Caco-2 (cell line): Measurements from ENCODE around the gene FBXO5. TPM values are rescaled to one million over a fixed set of nuclear protein-coding genes. Genes with fewer than 3 reads are reported as not detected.
"Not testable (repeated sequence)": the region's sequence is repeated elsewhere in the genome, so short reads cannot be mapped to it uniquely, and the experiment has no call there.

Experiments
- BruUV-seq: library from RNA; stranded (reverse); fragments of 400-500 nt; replicated peaks from 2 replicates; lab custom pipeline; 2021; lab: Mats Ljungman, UMichigan
- CTCF ChIA-PET: fragments of 300-600 bp; sonication (Branson Sonifier 250); formaldehyde crosslinking; loops from one replicate; lab custom pipeline; 2022; ENCODE audit warnings: antibody characterized with exemption; lab: Charles Lee
- POLR2A ChIA-PET: fragments of 300-600 bp; sonication (Branson Sonifier 250); formaldehyde crosslinking; loops from one replicate; lab custom pipeline; 2022; ENCODE audit warnings: antibody characterized with exemption; lab: Charles Lee
- DNase-seq, 2 experiments: peaks; one replicate each; pipeline versions ENCODE4 v3.0.0 to v3.0.0-alpha.2; 2020 to 2022
- H3K27me3 ChIP-seq: replicated peaks from 2 replicates; pipeline ENCODE4 v1.6.0; 2011; ENCODE audit warnings: low read length; ENCODE audit not compliant: control insufficient read depth, insufficient read depth
- H3K36me3 ChIP-seq: 2 replicates; pipeline ENCODE4 v1.5.1; 2011; ENCODE audit warnings: low read length; ENCODE audit not compliant: control insufficient read depth, insufficient read depth
- H3K4me1 ChIP-seq: fragments of 250-450 bp; sonication (Bioruptor Pico); 2 replicates; pipeline ENCODE4 v1.5.1; 2020; ENCODE audit warnings: mild to moderate bottlenecking
- H3K4me3 ChIP-seq: 2 replicates; pipeline ENCODE4 v1.5.1; 2011; ENCODE audit warnings: low read depth, mild to moderate bottlenecking, control low read depth, low read length
- H3K9me3 ChIP-seq: fragments of 250-450 bp; sonication (Bioruptor Pico); 2 replicates; pipeline ENCODE4 v1.5.1; 2020; ENCODE audit warnings: mild to moderate bottlenecking, moderate library complexity
- H3K27ac Mint-ChIP-seq: one replicate; pipeline ENCODE4 v1.8.0; 2022; ENCODE audit warnings: mixed read lengths; ENCODE audit not compliant: unreplicated experiment
- H3K27me3 Mint-ChIP-seq: one replicate; pipeline ENCODE4 v1.8.0; 2022; ENCODE audit warnings: mixed read lengths; ENCODE audit not compliant: insufficient read depth, unreplicated experiment
- H3K36me3 Mint-ChIP-seq: one replicate; pipeline ENCODE4 v1.8.0; 2022; ENCODE audit warnings: mild to moderate bottlenecking, mixed read lengths; ENCODE audit not compliant: insufficient read depth, unreplicated experiment
- H3K4me1 Mint-ChIP-seq: one replicate; pipeline ENCODE4 v1.8.0; 2022; ENCODE audit warnings: low read depth, mixed read lengths; ENCODE audit not compliant: unreplicated experiment
- H3K4me3 Mint-ChIP-seq: one replicate; pipeline ENCODE4 v1.8.0; 2022; ENCODE audit warnings: mild to moderate bottlenecking, moderate library complexity, mixed read lengths; ENCODE audit not compliant: unreplicated experiment
- H3K9me3 Mint-ChIP-seq: one replicate; pipeline ENCODE4 v1.8.0; 2022; ENCODE audit warnings: mixed read lengths; ENCODE audit not compliant: unreplicated experiment
- intact Hi-C: fragments of 100-400 bp; cut with micrococcal nuclease; formaldehyde crosslinking; loops from one replicate; pipeline ENCODE4 v1.10.0; 2022; ENCODE audit not compliant: unreplicated experiment
- total RNA-seq: library from RNA; stranded (reverse); gene quantifications from 2 replicates; pipeline ENCODE4 v1.2.3, GENCODE V29; 2022
- TF ChIP-seq, protein P1 (sequence below), 2 experiments: fragments of 200-600 bp in 1 of 2; IDR thresholded peaks; 1 replicate in 1 of 2; 2 replicates in 1 of 2; pipeline versions ENCODE4 v1.5.1 to v1.8.0; 2011 to 2022; ENCODE audit warnings: antibody characterized with exemption in 1 of 2, control low read depth in 1 of 2, inconsistent platforms in 1 of 2, low read depth in 1 of 2, low read length in 1 of 2, mild to moderate bottlenecking in 1 of 2, moderate library complexity in 1 of 2; ENCODE audit not compliant: insufficient read depth in 1 of 2, severe bottlenecking in 1 of 2, unreplicated experiment in 1 of 2

The FBXO5 gene
- total RNA-seq, 1 experiment from 2014 or later, result 35.5 TPM

DNA sequence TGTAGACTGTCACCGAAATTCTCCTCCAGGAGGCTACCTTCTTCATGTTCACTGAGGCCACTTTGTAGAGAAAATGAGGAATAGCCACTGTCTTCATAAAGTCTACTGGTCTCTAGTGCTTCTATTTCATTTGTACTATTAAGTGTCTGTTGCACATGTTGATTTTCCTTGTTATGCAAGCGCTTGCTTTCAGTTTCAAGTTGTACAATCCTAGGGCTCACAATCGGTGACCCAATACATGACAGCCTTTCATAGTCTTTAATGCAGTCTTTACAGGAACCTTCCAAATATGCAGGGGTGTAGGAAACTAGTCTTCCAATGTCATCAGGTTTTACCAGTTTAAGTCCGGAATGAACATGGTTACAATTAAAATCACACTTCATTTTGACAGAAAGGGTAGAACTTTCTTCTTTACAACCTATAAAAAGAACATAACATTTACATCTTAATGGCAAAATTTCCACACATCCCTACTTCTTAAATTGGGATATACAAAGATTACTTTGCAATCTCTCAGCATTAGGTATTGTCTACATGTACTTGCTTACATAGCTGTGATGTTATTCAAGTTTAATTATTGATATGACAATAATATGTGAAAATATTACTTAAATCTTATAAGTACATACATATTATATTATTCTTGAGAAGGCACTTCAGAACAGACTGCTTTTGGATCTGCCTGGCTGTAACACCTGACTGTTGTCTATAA is 7.5 kb downstream of the FBXO5 start:
- no peaks in the 10 kb centered on the region; the same call in 1 of the 2 replicates for H3K4me1 ChIP-seq
- H3K36me3 Mint-ChIP-seq, result peaks cover 87% of the 10 kb centered on the region

DNA sequence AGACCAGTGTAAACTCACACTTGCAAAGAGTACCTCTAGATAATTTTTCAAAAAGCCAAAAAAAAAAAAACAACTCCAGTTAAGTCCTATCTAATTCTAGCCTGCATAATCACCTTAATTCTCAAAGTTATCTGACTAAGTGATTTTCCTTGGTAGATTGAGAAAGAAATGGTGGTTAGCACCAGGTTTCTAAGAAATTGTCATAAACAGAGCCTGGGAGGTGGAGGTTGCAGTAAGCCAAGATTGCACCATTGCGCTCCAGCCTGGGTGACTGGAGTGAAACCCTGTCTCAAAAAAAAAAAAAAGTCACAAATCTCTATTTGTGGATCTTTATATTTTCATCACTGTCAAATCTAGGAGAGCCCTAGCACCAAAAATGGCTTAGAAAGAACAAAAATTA is 8.9 kb downstream of the FBXO5 start:
- Histone ChIP-seq H3K27me3 (no peaks in the 10 kb centered on the region), H3K4me3 (no peak overlapping the region), H3K9me3 (no peaks in the 10 kb centered on the region), H3K36me3 (peaks cover 3% of the 10 kb centered on the region; the same call in 1 of the 2 replicates), H3K4me1 (no peaks in the 10 kb centered on the region)
- Mint-ChIP-seq H3K9me3 (no peaks in the 10 kb centered on the region), H3K4me1 (no peaks in the 10 kb centered on the region), H3K36me3 (peaks cover 88% of the 10 kb centered on the region), H3K4me3 (no peak overlapping the region), H3K27me3 (no peaks in the 10 kb centered on the region), H3K27ac (no peak overlapping the region)
- CTCF ChIA-PET, result no interaction called here
- no TSS peak for BruUV-seq
- DNase-seq, result no peak
- POLR2A ChIA-PET, result no interaction called here
- intact Hi-C loops, result no loop called here
- TF ChIP-seq, protein P1, sequence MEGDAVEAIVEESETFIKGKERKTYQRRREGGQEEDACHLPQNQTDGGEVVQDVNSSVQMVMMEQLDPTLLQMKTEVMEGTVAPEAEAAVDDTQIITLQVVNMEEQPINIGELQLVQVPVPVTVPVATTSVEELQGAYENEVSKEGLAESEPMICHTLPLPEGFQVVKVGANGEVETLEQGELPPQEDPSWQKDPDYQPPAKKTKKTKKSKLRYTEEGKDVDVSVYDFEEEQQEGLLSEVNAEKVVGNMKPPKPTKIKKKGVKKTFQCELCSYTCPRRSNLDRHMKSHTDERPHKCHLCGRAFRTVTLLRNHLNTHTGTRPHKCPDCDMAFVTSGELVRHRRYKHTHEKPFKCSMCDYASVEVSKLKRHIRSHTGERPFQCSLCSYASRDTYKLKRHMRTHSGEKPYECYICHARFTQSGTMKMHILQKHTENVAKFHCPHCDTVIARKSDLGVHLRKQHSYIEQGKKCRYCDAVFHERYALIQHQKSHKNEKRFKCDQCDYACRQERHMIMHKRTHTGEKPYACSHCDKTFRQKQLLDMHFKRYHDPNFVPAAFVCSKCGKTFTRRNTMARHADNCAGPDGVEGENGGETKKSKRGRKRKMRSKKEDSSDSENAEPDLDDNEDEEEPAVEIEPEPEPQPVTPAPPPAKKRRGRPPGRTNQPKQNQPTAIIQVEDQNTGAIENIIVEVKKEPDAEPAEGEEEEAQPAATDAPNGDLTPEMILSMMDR (IDR thresholded peaks at IDR 0.05; ENCODE audit: insufficient read depth in 1 of 2, low read depth in 1 of 2, low read length in 1 of 2, severe bottlenecking in 1 of 2, unreplicated experiment in 1 of 2), result no peak

More for the DNA sequence above, 7.5 kb downstream of the FBXO5 start:
- Mint-ChIP-seq H3K27me3 (no peaks in the 10 kb centered on the region), H3K4me3 (no peak overlapping the region), H3K9me3 (no peaks in the 10 kb centered on the region), H3K27ac (no peak overlapping the region), H3K4me1 (peaks cover 5% of the 10 kb centered on the region)
- peaks cover 3% of the 10 kb centered on the region; the same call in 1 of the 2 replicates for H3K36me3 ChIP-seq
- no TSS peak for BruUV-seq
- POLR2A ChIA-PET, result no interaction called here
- H3K27me3 ChIP-seq, result no peaks in the 10 kb centered on the region
- no peak for DNase-seq
- no peaks in the 10 kb centered on the region for H3K9me3 ChIP-seq
- CTCF ChIA-PET, result no interaction called here
- no peak overlapping the region for H3K4me3 ChIP-seq
- intact Hi-C loops, result no loop called here
- TF ChIP-seq, protein P1 (IDR thresholded peaks at IDR 0.05; ENCODE audit: insufficient read depth in 1 of 2, low read depth in 1 of 2, low read length in 1 of 2, severe bottlenecking in 1 of 2, unreplicated experiment in 1 of 2), result no peak

DNA sequence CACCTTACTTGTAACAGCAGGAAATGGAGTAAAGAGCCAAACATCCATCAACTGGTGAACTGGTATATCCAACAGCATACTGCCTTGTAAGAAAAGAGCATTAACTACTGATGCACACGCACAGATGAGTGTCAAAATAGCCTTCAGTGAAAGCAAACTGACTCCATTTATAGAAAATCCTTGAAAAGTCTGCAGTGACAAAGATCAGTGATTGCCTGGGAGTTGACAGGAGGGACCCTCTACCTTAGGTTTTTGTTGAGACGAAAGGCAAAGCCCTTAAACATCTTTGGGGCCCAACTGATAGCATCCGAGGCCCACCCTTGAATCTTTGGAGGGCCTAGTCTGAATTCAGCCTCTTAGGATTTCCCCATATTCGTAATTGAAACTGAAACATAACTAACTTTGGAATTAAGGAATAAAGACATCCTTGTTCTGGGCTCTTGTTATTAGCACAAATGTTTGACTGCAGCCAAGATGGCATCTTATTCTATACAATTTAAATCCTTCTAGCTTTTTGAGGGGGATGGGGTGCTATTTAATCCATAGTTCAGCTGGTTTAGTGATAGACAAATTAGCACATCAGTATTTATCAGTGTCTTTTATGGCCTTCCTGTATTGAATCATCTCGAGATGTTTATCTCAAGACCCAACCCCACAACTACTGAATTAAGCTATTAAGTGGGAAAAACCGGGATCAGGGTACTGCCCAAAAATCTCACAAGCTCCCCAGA is 13.0 kb downstream of the FBXO5 start:
- 0 out of 2 replicates have a peak, but pooled peaks cover 3% of the 10 kb centered on the region for H3K36me3 ChIP-seq
- POLR2A ChIA-PET, result no interaction called here

DNA sequence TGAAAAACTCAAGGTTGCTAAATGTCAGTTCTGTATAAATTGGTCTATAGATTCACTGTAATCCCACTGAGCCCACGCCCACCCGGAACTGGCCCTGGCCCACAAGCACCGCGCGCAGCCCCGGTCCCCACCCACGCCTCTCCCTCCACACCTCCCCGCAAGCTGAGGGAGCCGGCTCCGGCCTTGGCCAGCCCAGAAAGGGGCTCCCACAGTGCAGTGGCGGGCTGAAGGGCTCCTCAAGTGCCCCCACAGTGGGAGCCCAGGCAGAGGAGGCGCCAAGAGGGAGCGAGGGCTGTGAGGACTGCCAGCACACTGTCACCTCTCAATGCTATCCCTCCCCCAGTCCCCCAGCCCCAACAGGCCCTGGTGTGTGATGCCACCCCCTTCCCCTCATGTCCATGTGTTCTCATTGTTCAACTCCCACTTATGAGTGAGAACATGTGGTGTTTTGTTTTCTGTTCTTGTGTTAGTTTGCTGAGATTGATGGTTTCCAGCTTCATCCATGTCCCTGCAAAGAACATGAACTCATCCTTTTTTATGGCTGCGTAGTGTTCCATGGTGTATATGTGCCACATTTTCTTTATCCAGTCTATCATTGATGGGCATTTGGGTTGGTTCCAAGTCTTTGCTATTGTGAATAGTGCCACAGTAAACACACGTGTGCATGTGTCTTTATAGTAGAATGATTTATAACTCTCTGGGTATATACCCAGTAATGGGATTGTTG is 16.5 kb downstream of the FBXO5 start:
- CTCF ChIA-PET, H3K36me3 ChIP-seq, H3K27me3 Mint-ChIP-seq, H3K27ac Mint-ChIP-seq, H3K9me3 ChIP-seq, H3K4me3 Mint-ChIP-seq, DNase-seq, H3K4me1 ChIP-seq, H3K4me1 Mint-ChIP-seq, H3K9me3 Mint-ChIP-seq, POLR2A ChIA-PET, intact Hi-C loops, H3K27me3 ChIP-seq, BruUV-seq, H3K4me3 ChIP-seq: not testable (repeated sequence)
- H3K36me3 Mint-ChIP-seq, result peaks cover 24% of the 10 kb centered on the region

More for the DNA sequence above, 13.0 kb downstream of the FBXO5 start:
- no peaks in the 10 kb centered on the region for H3K9me3 Mint-ChIP-seq
- intact Hi-C loops, result no loop called here
- H3K36me3 Mint-ChIP-seq, result peaks cover 58% of the 10 kb centered on the region
- no peak for DNase-seq
- no peaks in the 10 kb centered on the region for H3K27me3 Mint-ChIP-seq
- H3K4me3 Mint-ChIP-seq, result no peak overlapping the region
- Histone ChIP-seq H3K9me3 (no peaks in the 10 kb centered on the region), H3K4me1 (no peaks in the 10 kb centered on the region), H3K27me3 (no peaks in the 10 kb centered on the region), H3K4me3 (no peak overlapping the region)
- TF ChIP-seq, protein P1 (IDR thresholded peaks at IDR 0.05; ENCODE audit: insufficient read depth in 1 of 2, low read depth in 1 of 2, low read length in 1 of 2, severe bottlenecking in 1 of 2, unreplicated experiment in 1 of 2), result no peak
- no peaks in the 10 kb centered on the region for H3K4me1 Mint-ChIP-seq
- CTCF ChIA-PET, result no interaction called here
- no peak overlapping the region for H3K27ac Mint-ChIP-seq
- no TSS peak for BruUV-seq
